AG08395 (cell line): ENCODE data around the gene ZNF407.

Experiments
- DNase-seq: peaks from one replicate; pipeline ENCODE4 v3.0.0; 2012; ENCODE audit warnings: mixed read lengths, low spot score

ZNF407 gene

GRCh38 chr18:74791501-74792194 lies 194.0 kb downstream of the ZNF407 start:
- DNase-seq, result peak; percentile 18

- DNase-seq, result no peak
Measured at GRCh38 chr18:74793746-74794145, 196.1 kb downstream of the ZNF407 start.

- DNase-seq, result no peak
Measured at GRCh38 chr18:74795751-74796150, 198.1 kb downstream of the ZNF407 start.

GRCh38 chr18:74796211-74796610 lies 198.5 kb downstream of the ZNF407 start:
- DNase-seq, result no peak

- DNase-seq, result peak; percentile 68
Measured at GRCh38 chr18:74796841-74797576, 199.3 kb downstream of the ZNF407 start.

GRCh38 chr18:74797577-74798151 lies 200.0 kb downstream of the ZNF407 start:
- DNase-seq, result no peak

GRCh38 chr18:74799542-74799941 lies 201.9 kb downstream of the ZNF407 start:
- DNase-seq, result no peak

- DNase-seq, result no peak
Measured at GRCh38 chr18:74800098-74800497, 202.4 kb downstream of the ZNF407 start.

- DNase-seq, result no peak
Measured at GRCh38 chr18:74803117-74803516, 205.4 kb downstream of the ZNF407 start.

GRCh38 chr18:74803769-74804168 lies 206.1 kb downstream of the ZNF407 start:
- no peak for DNase-seq

GRCh38 chr18:74804677-74805076 lies 207.0 kb downstream of the ZNF407 start:
- no peak for DNase-seq

GRCh38 chr18:74806073-74806472 lies 208.4 kb downstream of the ZNF407 start:
- DNase-seq, result no peak

GRCh38 chr18:74806700-74807416 lies 209.2 kb downstream of the ZNF407 start:
- peak; percentile 74 for DNase-seq

GRCh38 chr18:74817576-74817975 lies 219.9 kb downstream of the ZNF407 start:
- peak; percentile 10 for DNase-seq

GRCh38 chr18:74818516-74819175 lies 221.0 kb downstream of the ZNF407 start:
- DNase-seq, result no peak

- no peak for DNase-seq
Measured at GRCh38 chr18:74819433-74820059, 221.9 kb downstream of the ZNF407 start.

- no peak for DNase-seq
Measured at GRCh38 chr18:74820160-74820780, 222.6 kb downstream of the ZNF407 start.

GRCh38 chr18:74825460-74825859 lies 227.8 kb downstream of the ZNF407 start:
- DNase-seq, result no peak

GRCh38 chr18:74826572-74826971 lies 228.9 kb downstream of the ZNF407 start:
- DNase-seq, result no peak

GRCh38 chr18:74828200-74828599 lies 230.5 kb downstream of the ZNF407 start:
- no peak for DNase-seq
